Activated CD4-positive, alpha-beta T cell treated with anti-CD3 and anti-CD28 coated beads, Interleukin-2, Interleukin-6, amounts not matched to agents 100 ng/mL and 50 ng/mL, durations not matched to agents 16 hours and 8 hours (primary cell): ENCODE measurements around the gene NEURL4.
A peak's percentile ranks its signal among the peaks of the same experiment; 100 is the strongest.

Experiments used
- DNase-seq: peaks from one replicate; pipeline ENCODE4 v3.0.0-alpha.2; 2020

Gene NEURL4

DNA sequence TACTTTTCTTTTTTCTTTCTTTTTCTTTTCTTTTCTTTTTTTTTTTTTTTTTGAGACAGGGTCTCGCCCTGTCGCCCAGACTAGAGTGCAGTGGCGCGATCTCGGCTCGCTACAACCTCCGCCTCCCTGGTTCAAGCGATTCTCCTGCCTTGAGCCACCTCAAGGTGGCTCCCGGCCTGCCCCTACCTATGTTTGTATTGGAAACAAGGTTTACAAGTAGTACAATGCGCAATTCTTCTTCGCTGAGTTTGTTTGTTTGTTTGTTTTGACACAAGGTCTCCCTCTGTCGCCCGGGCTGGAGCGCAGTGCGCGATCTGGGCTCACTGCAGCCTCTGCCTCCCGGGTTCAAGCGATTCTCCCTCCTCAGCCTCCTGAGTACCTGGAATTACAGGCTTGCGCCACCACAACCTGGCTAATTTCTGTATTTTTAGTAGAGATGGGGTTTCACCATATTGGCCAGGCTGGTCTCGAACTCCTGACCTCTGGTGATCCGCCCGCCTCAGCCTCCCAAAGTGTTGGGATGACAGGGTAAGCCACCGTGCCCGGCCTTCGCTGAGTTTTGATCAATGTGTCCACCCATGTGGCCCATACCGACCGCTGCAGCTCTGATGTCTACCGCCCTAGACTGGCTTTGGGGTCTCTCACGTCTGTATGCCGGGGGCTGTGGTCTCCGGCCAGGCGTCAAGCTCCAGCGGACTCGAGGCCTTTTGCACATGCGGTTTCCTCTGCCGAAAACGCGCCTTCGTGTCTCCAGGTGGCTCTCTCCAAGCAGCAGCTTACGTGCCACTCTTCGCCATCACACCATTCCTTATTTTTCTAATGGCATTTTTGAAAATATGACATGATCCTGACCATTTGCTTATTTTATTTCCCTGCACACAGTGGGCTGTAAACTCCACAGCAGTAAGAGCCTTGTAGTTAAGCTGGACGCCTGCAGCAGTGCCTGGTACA is 33.6 kb downstream of the NEURL4 start:
- DNase-seq: no peak

DNA sequence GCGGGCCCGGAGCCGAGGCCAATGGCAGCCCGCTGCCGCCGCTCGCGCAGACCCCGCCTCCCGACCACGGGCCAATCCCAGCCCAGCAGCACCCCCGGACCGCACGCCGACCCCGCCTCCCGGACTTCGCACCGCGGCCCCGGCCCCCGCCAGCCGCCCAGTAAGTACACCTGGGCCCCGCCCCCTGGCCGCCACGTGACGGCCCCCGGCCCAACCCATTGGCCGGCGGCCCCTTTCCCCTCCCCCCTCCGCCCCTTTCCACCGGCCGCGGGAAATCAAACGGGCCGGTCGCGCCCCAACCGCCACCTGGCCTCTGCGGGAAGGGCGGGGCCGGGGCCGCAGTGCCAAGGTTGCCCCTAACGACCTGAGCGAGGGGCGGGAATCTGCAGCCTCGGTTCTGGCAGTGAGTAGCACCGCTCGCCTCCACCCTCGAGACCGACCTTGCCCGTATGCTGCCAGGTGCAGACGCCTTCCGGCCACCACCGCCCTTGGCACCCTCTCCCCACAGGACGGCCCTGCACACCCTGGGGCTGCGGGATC is 34.5 kb downstream of the NEURL4 start, which contains the start of gene YBX2:
TSS of gene YBX2 (minus strand) at position 26 of the 540 bp plus-strand sequence. CDS start 139 bp downstream, outside the sequence.
- peak; percentile 85 for DNase-seq

DNA sequence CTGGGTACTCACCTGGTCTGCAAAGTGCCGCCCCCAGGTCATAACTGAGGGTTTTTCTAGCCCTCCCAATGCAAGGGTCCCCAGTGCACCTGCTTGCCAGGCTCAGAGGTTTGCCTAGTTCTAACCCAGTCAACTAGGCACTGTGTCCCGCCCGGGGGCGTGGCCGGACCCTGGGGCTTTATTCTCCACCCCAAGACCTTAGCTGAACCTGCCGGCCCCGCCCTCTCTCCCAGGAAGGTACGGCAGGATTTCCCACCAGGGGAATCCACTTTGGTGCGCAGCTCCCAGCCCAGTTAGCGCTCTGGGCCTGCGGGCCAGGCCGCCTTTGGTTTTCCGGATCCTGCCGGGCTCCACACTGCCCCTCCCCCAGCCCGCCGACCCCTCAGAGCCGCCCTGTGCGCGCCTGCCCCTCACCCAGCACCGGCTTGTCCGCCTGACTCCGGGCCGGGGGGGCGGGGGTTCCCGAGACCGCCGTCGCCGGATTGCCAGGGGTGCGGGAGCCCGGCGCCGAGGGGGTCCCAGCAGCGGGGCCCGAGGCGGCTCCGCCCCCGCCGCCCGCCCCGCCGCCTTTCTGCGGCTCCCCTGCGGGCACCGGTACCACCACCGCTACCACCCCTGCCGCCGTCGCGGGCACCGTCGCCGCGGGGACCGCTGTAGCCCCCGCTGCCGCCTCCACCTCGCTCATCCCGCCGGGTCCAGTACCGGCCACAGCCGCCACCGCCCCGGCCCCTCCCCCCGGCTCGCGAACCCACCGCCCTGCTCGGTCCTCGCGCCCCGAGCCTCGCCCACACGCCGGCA is 35.1 kb downstream of the NEURL4 start:
- no peak for DNase-seq

DNA sequence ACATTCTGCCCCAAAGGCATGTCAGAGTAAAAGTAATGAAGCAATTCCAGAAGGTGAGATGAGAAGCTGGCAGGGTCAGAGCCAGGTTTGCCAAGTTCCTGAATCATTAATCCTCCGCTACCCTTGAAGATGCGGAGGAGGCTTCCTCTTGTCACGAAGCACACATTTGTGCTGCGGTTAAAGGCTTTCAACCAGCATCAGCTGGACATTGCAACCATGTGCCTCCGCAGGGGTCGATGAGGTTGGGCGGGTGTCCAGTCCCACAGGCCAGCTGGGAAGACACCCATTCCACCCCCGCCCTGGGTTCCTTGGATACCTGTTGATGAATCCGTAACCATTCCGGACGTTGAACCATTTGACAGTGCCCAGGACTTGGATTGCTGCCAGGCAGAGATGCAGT is 36.0 kb downstream of the NEURL4 start:
- DNase-seq: no peak

DNA sequence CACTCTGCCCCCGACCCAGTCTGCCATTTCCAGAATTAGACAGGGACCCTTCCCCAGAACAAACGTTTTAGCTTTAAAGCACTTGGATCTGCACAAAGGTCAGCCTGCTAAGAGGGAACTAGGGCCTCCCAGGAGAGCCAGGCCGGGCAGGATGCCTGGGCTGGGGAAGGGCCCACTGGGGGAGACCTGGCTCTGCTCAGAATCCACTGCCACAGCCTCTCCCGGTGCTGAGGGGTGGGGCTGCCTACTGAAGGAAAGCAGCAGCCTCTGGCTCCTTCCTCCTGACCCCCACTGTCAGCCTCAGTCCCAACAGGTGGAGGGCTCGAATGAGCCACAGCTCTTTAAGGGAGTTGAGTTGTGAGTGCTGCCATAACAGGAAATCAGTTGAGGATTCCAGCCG is 36.4 kb downstream of the NEURL4 start:
- DNase-seq: no peak

DNA sequence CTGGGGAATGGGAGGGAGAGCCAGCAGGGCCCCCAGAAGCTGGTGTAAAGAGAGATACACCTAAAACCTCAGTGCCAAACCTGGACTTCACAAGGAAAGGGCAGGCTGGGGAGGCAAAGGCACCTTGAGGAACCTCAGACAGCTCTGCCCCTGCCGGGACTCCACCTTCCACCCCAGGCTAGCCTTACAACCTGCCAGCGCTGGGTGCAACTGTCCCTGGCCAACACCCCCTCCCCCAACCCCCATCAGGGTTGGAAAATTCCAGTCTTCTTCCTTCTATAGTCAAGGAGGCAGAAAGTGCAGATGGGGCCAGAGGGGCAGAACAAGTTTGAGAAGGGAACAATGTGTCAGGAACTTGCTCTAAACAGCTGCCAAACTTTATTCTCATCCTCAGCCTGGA is 36.9 kb downstream of the NEURL4 start:
- DNase-seq: no peak

DNA sequence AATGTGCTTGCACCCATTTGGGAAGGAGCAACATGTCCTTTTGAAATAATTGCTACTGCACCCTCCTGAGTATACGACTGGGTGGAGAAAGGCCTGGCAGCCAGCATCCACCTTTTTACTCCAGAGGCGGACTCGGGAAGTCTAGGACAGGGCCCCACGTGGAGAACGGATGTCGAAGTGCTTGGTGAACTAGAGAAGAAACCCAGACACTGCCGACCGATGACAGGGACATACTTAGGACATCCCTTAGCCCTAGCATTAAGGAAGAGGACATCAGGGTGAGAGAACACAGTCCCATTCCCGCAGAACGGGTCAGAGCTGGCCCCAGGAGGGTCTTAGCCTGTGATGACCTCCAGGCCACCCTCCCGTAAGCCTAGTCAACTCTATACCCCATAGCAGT is 38.5 kb downstream of the NEURL4 start:
- no peak for DNase-seq

DNA sequence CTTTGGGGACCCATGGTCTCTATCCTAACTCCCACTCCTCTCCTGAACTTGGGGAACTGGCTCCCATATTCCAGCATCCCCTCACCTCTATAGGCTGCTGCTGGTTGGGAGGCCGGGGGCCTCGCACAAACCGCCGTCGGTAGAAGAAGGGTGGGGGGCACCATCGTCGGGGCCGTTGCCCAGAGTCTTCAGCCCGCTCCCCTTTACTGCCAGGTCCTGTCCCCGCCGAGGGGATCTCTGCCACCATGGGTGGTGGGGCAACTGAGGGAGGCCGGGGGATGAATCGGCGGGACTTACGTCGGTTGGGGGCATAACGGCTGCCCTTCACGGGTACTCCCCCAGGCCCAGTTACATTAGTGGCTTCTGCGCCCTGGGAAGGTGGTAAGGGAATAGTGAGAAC is 39.0 kb downstream of the NEURL4 start:
- DNase-seq: no peak

DNA sequence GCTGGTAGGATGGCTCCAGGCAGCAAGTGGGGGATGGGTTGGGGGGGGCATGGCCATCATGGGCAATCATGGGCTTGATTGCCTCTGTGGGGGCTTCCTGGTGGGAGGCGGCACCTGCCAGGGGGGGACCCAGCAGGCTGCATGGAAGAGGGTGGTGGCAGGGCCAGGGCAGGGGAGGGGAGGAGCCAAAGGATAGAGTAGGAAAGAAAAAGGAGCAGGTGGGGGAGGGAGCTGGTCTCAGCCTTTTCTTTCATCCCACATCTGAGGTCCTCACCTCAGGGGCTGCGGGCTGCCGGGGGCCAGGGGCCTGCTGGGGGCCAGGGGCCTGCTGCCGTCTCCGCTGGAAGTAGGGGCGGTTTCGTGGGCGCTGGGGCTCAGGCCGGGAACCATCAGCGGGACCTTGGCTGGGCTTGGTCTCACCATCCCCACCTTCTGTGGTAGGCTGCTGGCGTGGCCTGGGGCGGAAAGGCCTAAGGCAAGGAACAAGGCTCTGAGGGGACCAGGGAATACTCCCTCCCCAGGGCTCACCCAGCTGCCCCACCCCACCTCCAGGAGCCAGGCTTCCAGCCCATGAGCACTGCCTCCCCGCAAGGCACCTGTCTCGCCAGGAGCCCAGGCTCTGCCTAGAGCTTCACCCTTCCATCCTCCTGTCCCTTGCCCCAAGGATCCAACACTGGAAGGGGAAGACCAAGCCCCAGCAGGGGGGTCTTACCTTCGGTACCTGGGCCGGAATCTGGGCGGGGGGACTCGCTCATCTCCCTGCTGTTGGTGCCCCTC is 39.7 kb downstream of the NEURL4 start:
- no peak for DNase-seq

DNA sequence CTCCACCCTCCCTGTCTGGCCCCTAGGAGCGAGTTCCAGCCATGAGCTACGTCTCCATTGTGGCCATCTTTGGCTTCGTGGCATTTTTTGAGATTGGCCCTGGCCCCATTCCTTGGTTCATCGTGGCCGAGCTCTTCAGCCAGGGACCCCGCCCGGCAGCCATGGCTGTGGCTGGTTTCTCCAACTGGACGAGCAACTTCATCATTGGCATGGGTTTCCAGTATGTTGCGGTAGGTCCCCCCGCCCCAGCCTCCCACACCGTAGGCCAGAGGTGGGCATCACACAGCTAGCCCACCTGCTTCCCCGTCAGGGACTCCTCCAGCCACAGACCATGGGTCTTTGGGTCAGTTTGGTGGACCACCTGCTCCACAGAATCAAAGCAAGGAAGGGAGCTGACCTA is 43.5 kb downstream of the NEURL4 start:
- no peak for DNase-seq

DNA sequence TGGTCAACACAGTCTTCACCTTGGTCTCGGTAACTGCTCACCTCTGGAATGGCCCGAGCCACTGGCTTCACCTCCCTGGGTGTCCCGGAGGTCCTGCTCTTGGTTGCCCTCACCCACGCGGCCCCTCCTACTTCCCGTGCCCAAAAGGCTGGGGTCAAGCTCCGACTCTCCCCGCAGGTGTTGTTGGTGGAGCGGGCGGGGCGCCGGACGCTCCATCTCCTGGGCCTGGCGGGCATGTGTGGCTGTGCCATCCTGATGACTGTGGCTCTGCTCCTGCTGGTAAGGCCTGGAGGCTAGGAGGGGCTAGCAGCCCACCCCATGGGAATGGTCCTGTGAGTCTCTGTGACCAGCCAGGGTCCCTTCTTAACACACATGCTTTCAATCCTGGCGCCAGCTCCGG is 44.2 kb downstream of the NEURL4 start:
- DNase-seq: no peak

GRCh38 chr17:7283471-7284216 is 45.5 kb downstream of the NEURL4 start:
- DNase-seq: no peak

GRCh38 chr17:7282752-7283321 is 46.3 kb downstream of the NEURL4 start:
- no peak for DNase-seq

DNA sequence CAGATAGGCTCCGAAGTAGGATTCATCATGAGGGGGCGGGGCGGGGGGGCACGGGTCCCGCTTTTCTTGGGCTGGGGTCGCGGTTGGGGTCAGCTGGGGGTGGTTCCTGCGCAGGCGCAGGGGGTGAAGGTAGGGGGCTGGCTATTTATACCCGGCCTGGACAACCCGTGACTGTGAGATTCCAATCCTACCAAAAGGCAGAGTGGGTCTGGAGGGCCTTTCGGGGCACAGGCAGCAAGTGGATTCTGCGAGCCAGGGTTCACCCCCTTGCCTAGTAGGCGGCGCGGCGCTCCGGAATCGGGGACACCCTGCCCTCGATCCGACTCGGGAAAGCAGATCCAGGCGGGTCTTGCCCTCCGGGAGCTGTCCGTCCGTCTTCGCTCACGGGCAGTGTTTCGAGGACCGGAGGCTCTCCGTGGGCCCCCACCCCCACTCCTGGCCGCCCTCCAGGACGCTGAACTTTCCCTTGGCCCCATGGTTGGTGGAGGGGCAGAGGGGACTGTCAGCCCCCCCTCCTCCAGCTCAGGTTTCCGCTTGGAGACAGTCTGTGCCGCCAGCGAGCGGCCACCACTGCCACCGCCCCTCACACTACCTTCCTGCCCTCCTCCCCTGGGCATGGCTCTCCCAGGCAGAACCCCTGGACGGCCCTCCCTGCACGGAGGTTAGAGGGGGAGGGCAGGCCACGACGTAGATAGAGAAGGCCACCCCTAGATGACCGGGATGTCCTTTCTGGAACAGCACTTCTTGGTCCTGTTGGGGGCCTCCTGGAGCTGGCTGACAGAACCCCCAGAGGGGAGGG is 47.0 kb downstream of the NEURL4 start:
- no peak for DNase-seq

DNA sequence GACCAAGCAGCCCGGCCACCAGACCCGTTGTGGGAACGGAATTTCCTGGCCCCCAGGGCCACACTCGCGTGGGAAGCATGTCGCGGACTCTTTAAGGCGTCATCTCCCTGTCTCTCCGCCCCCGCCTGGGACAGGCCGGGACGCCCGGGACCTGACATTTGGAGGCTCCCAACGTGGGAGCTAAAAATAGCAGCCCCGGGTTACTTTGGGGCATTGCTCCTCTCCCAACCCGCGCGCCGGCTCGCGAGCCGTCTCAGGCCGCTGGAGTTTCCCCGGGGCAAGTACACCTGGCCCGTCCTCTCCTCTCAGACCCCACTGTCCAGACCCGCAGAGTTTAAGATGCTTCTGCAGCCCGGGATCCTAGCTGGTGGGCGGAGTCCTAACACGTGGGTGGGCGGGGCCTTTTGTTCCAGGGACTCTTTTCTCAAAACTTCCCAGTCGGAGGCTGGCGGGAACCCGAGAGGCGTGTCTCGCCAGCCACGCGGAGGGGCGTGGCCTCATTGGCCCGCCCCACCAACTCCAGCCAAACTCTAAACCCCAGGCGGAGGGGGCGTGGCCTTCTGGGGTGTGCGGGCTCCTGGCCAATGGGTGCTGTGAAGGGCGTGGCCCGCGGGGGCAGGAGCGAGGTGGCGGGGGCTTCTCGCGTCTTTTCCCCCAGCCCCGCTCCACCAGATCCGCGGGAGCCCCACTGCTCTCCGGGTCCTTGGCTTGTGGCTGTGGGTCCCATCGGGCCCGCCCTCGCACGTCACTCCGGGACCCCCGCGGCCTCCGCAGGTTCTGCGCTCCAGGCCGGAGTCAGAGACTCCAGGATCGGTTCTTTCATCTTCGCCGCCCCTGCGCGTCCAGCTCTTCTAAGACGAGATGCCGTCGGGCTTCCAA is 47.8 kb downstream of the NEURL4 start, which contains the start of gene SLC2A4:
TSS of gene SLC2A4 (plus strand) at position 645 of the 879 bp plus-strand sequence. CDS start at position 862, 217 bp downstream.
- DNase-seq: peak; percentile 92

DNA sequence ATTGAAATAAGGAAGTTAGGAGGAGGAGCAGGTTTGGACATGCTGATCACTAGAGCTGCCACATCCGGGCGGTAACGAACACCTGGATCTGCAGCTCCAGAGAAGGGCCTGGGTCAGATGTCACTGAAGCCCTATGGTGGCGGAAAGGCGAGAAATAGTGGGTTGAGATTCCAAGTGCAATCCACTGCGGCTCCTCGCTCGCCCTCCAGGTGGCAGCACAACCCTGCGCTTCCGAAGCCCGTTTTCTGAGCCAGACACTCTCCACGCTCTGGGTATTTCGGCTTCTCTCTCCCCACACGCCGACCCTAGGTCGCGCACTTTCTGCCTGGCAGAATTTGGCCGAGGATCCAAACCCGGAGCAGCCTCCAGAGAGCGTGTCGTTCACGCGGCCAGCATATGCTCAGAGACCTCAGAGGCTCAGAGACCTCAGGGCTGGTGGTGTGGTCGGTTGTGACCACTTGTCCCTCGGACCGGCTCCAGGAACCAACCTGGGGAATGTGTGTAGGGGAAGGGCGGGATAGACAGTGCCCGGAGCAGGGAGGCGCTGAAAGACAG is 48.5 kb downstream of the NEURL4 start:
- peak; percentile 83 for DNase-seq

DNA sequence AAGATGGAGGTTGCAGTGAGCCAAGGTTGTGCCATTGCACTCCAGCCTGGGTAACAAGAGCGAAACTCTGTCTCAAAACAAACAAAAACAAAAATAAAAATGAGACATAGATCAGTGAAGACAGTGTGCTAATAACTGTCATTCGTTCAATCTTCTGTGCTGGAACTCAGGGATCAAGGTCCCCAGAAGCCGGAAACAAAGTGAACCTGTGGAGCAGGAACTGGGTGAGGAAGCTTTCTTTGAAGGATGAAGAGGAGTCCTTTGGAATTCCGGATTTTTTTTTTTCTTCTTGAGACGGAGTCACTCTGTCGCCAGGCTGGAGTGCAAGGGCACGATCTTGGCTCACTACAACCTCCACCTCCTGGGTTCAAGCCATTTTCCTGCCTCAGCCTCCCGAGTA is 49.7 kb downstream of the NEURL4 start:
- DNase-seq: no peak

DNA sequence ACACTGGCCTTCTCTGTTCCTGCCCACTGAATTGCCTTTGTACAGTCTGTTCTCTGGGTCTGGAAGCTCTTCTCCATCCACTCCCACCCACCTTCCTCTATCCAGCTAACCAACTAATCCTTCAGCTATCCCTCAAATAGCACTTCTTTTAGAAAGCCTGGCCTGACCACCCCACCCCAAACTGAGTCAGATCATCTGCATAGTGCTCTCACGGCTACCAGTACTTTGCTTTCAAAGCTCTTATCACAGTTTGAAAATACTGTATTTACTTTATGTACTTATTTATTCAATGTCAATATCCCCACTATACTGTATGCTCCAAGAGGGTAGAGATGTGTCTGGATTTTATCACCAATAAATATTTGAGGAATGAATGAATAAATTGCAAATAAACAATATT is 62.4 kb downstream of the NEURL4 start:
- DNase-seq: no peak
